Neural cell (in vitro differentiated cells): ENCODE measurements around the gene PODNL1. TPM values are rescaled to one million over a fixed set of nuclear protein-coding genes. Genes with fewer than 3 reads are reported as not detected.
"Not testable (repeated sequence)": the region's sequence is repeated elsewhere in the genome, so short reads cannot be mapped to it uniquely, and the experiment has no call there.

Source experiments
- H2AFZ ChIP-seq: fragments of 200-600, 300-800 bp; sonication (generic), shearing (Covaris generic); 2 replicates; pipeline ENCODE4 v1.6.0; 2014; ENCODE audit warnings: low read depth, mild to moderate bottlenecking, antibody characterized with exemption, low read length, moderate library complexity
- H3F3A ChIP-seq: fragments of 200-600 bp; shearing (Covaris generic); 2 replicates; pipeline ENCODE4 v1.6.1; 2016; ENCODE audit warnings: mild to moderate bottlenecking, moderate library complexity, mixed read lengths, antibody characterized with exemption, low read length; ENCODE audit not compliant: insufficient read depth, poor library complexity, severe bottlenecking
- H3K27ac ChIP-seq: fragments of 200-600, 300-800 bp; sonication (generic), shearing (Covaris generic); 2 replicates; pipeline ENCODE4 v1.5.1; 2014; ENCODE audit warnings: mild to moderate bottlenecking, low read length, moderate library complexity
- H3K27me3 ChIP-seq: fragments of 300-800, 200-600 bp; sonication (generic), shearing (Covaris generic); 2 replicates; pipeline ENCODE4 v1.6.0; 2014; ENCODE audit warnings: mild to moderate bottlenecking, low read depth, low read length, moderate library complexity; ENCODE audit not compliant: insufficient read depth
- H3K36me3 ChIP-seq: fragments of 300-800, 200-600 bp; sonication (generic), shearing (Covaris generic); 2 replicates; pipeline ENCODE4 v1.5.1; 2014; ENCODE audit warnings: mild to moderate bottlenecking, antibody characterized with exemption, low read length, moderate library complexity; ENCODE audit not compliant: insufficient read depth
- H3K4me2 ChIP-seq: fragments of 300-800, 200-600 bp; sonication (generic), shearing (Covaris generic); 2 replicates; pipeline ENCODE4 v1.6.0; 2014; ENCODE audit warnings: mild to moderate bottlenecking, low read length
- H3K4me3 ChIP-seq: fragments of 300-800, 200-600 bp; sonication (generic), shearing (Covaris generic); 2 replicates; pipeline ENCODE4 v1.5.1; 2014; ENCODE audit warnings: mild to moderate bottlenecking, low read length, moderate library complexity
- H3K79me2 ChIP-seq: fragments of 200-600 bp; shearing (Covaris generic); replicated peaks from 2 replicates; pipeline ENCODE4 v1.6.0; 2014; ENCODE audit warnings: mild to moderate bottlenecking, low read length, moderate library complexity; ENCODE audit not compliant: insufficient read depth
- H3K9ac ChIP-seq: fragments of 300-800, 200-600 bp; sonication (generic), shearing (Covaris generic); 2 replicates; pipeline ENCODE4 v1.6.1; 2016; ENCODE audit warnings: mild to moderate bottlenecking, low read length, mixed read lengths
- H3K9me2 ChIP-seq: fragments of 200-600 bp; shearing (Covaris generic); 2 replicates; pipeline ENCODE4 v1.6.1; 2016; ENCODE audit warnings: mild to moderate bottlenecking, low read length, mixed read lengths; ENCODE audit not compliant: insufficient read depth
- H3K9me3 ChIP-seq: fragments of 200-600, 300-800 bp; sonication (generic), shearing (Covaris generic); 2 replicates; pipeline ENCODE4 v1.6.1; 2016; ENCODE audit warnings: mild to moderate bottlenecking, mixed run types, low read length, moderate library complexity, mixed read lengths
- H4K20me1 ChIP-seq: fragments of 200-600 bp; shearing (Covaris generic); 2 replicates; pipeline ENCODE4 v1.6.1; 2016; ENCODE audit warnings: mild to moderate bottlenecking, mixed run types; ENCODE audit not compliant: insufficient read depth
- EP300 ChIP-seq: fragments of 450-650 bp; conservative IDR thresholded peaks from 2 replicates; pipeline ENCODE4 v1.6.1; 2014; ENCODE audit warnings: antibody characterized with exemption, mild to moderate bottlenecking, moderate library complexity; ENCODE audit not compliant: poor library complexity, severe bottlenecking
- EZH2 ChIP-seq: fragments of 200-600, 300-800 bp; shearing (Covaris generic), sonication (generic); IDR thresholded peaks from 2 replicates; pipeline ENCODE4 v1.6.1; 2014; ENCODE audit warnings: antibody characterized with exemption, low read length, borderline replicate concordance, mild to moderate bottlenecking; ENCODE audit not compliant: insufficient read depth, poor library complexity, severe bottlenecking
- MXI1 ChIP-seq: fragments of 450-650 bp; conservative IDR thresholded peaks from 2 replicates; pipeline ENCODE4 v1.6.1; 2014; ENCODE audit warnings: antibody characterized with exemption, mild to moderate bottlenecking; ENCODE audit not compliant: poor library complexity, severe bottlenecking
- POLR2AphosphoS5 ChIP-seq: IDR thresholded peaks from 2 replicates; pipeline ENCODE4 v1.6.1; 2012
- RAD21 ChIP-seq: fragments of 450-650 bp; conservative IDR thresholded peaks from 2 replicates; pipeline ENCODE4 v1.6.1; 2014; ENCODE audit warnings: antibody characterized with exemption, mild to moderate bottlenecking, moderate library complexity
- SMC3 ChIP-seq: fragments of 450-650 bp; conservative IDR thresholded peaks from 2 replicates; pipeline ENCODE4 v1.6.1; 2014; ENCODE audit warnings: antibody characterized with exemption, mild to moderate bottlenecking, moderate library complexity; ENCODE audit not compliant: poor library complexity
- TAF1 ChIP-seq: IDR thresholded peaks from 2 replicates; pipeline ENCODE4 v1.6.1; 2012; ENCODE audit warnings: low read depth
- polyA plus RNA-seq: library from polyadenylated mRNA; depleted of rRNA; stranded (reverse); fragments of >200 nt; gene quantifications from 2 replicates; pipeline ENCODE4 v1.2.3, GENCODE V29; 2014
- TF ChIP-seq, protein P1 (sequence below): fragments of 450-650 bp; IDR thresholded peaks from 2 replicates; pipeline ENCODE4 v1.5.1; 2014; ENCODE audit warnings: antibody characterized with exemption, mild to moderate bottlenecking, moderate library complexity; ENCODE audit not compliant: poor library complexity, severe bottlenecking
- TF ChIP-seq, protein P2 (sequence below): IDR thresholded peaks from 2 replicates; pipeline ENCODE4 v1.6.1; 2012; ENCODE audit warnings: borderline replicate concordance

The PODNL1 gene
- polyA plus RNA-seq, 1 donor from 2014 or later = not detected

DNA sequence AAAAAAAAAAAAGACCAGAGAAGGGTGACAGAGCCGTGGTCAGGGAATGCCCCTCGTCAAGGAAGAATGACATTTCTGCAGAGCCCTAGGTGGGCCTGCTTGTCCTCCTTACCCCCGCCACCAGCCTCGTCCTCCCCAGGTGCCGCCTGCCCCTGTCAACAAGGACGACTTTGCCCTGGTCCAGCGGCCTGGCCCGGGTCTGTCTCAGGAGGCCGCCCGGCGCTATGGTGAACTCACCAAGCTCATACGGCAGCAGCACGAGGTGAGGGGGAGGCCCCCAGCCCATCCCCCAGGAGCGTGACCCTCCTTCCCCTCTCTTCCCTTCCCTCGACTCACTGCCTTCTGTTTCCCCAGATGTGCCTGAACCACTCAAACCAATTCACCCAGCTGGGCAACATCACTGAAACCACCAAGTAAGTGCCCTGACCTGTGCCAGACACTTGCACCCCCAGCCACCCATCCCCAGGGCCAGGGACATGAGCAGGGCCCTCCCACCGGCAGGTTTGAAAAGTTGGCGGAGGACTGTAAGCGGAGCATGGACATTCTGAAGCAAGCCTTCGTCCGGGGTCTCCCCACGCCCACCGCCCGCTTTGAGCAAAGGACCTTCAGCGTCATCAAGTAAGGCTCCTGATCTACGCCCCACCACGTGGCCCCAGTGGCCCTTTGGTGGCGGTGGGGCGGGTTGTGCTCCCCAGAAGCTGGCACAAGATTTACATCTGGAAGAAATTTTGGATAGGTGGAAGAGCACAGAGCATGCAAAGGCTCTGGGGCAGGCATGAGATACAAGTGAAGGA is 14.8 kb downstream of the PODNL1 start:
- H3K27ac ChIP-seq = no peak overlapping the region
- H3K4me3 ChIP-seq = no peak overlapping the region
- no peaks in the 10 kb centered on the region for H4K20me1 ChIP-seq
- H3K4me2 ChIP-seq = no peak overlapping the region
- TF ChIP-seq MXI1 (no peak), RAD21 (no peak), POLR2AphosphoS5 (no peak), SMC3 (no peak), TAF1 (no peak), EZH2 (no peak), EP300 (no peak)
- TF ChIP-seq, protein P1, sequence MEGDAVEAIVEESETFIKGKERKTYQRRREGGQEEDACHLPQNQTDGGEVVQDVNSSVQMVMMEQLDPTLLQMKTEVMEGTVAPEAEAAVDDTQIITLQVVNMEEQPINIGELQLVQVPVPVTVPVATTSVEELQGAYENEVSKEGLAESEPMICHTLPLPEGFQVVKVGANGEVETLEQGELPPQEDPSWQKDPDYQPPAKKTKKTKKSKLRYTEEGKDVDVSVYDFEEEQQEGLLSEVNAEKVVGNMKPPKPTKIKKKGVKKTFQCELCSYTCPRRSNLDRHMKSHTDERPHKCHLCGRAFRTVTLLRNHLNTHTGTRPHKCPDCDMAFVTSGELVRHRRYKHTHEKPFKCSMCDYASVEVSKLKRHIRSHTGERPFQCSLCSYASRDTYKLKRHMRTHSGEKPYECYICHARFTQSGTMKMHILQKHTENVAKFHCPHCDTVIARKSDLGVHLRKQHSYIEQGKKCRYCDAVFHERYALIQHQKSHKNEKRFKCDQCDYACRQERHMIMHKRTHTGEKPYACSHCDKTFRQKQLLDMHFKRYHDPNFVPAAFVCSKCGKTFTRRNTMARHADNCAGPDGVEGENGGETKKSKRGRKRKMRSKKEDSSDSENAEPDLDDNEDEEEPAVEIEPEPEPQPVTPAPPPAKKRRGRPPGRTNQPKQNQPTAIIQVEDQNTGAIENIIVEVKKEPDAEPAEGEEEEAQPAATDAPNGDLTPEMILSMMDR = no peak
- TF ChIP-seq, protein P2, sequence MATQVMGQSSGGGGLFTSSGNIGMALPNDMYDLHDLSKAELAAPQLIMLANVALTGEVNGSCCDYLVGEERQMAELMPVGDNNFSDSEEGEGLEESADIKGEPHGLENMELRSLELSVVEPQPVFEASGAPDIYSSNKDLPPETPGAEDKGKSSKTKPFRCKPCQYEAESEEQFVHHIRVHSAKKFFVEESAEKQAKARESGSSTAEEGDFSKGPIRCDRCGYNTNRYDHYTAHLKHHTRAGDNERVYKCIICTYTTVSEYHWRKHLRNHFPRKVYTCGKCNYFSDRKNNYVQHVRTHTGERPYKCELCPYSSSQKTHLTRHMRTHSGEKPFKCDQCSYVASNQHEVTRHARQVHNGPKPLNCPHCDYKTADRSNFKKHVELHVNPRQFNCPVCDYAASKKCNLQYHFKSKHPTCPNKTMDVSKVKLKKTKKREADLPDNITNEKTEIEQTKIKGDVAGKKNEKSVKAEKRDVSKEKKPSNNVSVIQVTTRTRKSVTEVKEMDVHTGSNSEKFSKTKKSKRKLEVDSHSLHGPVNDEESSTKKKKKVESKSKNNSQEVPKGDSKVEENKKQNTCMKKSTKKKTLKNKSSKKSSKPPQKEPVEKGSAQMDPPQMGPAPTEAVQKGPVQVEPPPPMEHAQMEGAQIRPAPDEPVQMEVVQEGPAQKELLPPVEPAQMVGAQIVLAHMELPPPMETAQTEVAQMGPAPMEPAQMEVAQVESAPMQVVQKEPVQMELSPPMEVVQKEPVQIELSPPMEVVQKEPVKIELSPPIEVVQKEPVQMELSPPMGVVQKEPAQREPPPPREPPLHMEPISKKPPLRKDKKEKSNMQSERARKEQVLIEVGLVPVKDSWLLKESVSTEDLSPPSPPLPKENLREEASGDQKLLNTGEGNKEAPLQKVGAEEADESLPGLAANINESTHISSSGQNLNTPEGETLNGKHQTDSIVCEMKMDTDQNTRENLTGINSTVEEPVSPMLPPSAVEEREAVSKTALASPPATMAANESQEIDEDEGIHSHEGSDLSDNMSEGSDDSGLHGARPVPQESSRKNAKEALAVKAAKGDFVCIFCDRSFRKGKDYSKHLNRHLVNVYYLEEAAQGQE = no peak
- no peak overlapping the region for H2AFZ ChIP-seq
- H3K9me3 ChIP-seq = no peaks in the 10 kb centered on the region
- H3K27me3 ChIP-seq = no peaks in the 10 kb centered on the region
- H3K79me2 ChIP-seq = no peaks in the 10 kb centered on the region
- no peak overlapping the region for H3K9ac ChIP-seq
- peaks cover 9% of the 10 kb centered on the region for H3K36me3 ChIP-seq
- H3F3A ChIP-seq = no peaks in the 10 kb centered on the region
- H3K9me2 ChIP-seq = no peaks in the 10 kb centered on the region

DNA sequence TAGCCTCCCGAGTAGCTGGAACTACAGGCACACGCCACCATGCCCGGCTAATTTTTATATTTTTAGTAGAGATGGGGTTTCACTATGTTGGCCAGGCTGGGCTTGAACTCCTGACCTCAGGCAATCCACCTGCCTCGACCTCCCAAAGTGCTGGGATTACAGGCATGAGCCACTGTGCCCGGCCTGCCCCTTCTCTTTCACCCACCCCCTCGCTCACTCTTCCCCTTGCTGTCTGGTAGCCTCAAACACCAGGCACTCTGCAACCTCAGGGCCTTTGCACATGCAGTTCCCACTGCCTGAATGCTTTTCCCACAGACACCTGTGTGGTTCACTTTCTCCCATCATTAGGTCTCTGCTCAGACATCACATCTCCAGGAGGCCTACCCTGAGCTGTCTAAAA is 16.1 kb downstream of the PODNL1 start:
- H2AFZ ChIP-seq, H4K20me1 ChIP-seq, H3K9me3 ChIP-seq, H3K9ac ChIP-seq, H3K9me2 ChIP-seq, H3K79me2 ChIP-seq, H3K4me2 ChIP-seq, H3F3A ChIP-seq, H3K27me3 ChIP-seq, H3K4me3 ChIP-seq, H3K27ac ChIP-seq: not testable (repeated sequence)
- peaks cover 15% of the 10 kb centered on the region for H3K36me3 ChIP-seq
